Subcutaneous adipose tissue (tissue), 4 donors: ENCODE results near the gene POPDC2. TPM values are rescaled to one million over a fixed set of nuclear protein-coding genes. Genes with fewer than 3 reads are reported as not detected.

Source experiments
- total RNA-seq, 4 donors: library from RNA; depleted of rRNA; stranded (reverse); fragments of >200 nt; gene quantifications; one replicate each; pipeline ENCODE4 v1.1.0, GENCODE V29; 2016
- TF ChIP-seq, protein P1 (sequence below): fragments of 450-650 bp; IDR thresholded peaks from one replicate; pipeline ENCODE4 v1.5.1; 2016; ENCODE audit warnings: low read depth, mild to moderate bottlenecking, control low read depth, antibody characterized with exemption, moderate library complexity

POPDC2 gene
- total RNA-seq, 4 donors from 2014 or later = 1.3 to 2.9 (median 1.8) TPM

DNA sequence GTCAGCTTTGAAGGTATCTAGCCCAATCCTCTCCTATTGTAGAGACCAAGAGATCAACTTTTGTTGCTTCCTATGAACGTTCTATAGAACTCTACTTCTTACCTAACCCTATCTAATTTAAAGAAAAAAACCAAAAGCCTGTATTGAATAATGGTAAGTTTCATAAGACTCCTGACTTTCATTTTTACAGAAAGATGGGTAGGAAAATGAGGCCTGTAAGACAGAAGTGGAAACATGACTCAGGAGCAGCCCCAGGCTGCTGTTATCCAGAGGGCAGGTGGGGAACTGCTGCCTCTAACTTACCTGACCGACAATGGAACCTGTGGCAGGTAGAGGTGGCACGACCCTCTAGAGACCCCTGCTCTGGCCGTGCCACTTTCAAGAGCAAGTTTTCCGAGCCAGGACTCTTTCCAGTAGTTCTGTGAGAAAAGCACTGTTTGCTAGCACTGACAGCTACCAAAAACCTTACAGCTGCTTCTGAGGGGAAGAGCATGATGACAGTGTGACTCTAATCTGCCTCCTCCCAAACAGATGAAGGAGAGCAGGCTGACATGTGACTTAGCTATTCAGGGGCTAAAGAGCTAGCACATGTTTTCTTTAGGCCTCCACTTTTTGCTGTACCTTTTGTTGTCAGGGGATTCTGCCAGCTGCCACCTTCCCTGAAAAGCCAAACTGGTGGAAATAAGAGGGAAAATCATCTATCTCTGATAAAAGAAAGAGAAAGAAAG lies 17.5 kb downstream of the POPDC2 start:
- TF ChIP-seq, protein P1, sequence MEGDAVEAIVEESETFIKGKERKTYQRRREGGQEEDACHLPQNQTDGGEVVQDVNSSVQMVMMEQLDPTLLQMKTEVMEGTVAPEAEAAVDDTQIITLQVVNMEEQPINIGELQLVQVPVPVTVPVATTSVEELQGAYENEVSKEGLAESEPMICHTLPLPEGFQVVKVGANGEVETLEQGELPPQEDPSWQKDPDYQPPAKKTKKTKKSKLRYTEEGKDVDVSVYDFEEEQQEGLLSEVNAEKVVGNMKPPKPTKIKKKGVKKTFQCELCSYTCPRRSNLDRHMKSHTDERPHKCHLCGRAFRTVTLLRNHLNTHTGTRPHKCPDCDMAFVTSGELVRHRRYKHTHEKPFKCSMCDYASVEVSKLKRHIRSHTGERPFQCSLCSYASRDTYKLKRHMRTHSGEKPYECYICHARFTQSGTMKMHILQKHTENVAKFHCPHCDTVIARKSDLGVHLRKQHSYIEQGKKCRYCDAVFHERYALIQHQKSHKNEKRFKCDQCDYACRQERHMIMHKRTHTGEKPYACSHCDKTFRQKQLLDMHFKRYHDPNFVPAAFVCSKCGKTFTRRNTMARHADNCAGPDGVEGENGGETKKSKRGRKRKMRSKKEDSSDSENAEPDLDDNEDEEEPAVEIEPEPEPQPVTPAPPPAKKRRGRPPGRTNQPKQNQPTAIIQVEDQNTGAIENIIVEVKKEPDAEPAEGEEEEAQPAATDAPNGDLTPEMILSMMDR = no peak

DNA sequence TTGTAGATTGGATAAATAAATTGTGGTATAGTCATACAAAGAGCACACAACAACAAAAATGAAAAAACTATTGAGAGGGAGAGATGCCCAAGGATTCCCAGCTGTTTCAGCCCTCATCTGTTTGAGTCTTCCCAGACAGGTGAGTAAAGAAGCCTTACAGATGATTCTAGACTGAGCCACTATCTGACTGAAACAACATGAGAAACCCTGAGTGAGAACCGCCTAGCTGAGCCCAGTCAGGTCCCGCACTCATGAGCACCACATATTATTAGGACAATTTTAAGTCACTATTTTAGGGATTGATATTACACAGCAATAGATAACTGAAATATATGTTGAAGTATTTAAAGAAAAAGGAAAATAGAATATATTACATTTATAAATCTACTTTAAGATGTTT lies 19.0 kb downstream of the POPDC2 start:
- TF ChIP-seq, protein P1 = no peak

DNA sequence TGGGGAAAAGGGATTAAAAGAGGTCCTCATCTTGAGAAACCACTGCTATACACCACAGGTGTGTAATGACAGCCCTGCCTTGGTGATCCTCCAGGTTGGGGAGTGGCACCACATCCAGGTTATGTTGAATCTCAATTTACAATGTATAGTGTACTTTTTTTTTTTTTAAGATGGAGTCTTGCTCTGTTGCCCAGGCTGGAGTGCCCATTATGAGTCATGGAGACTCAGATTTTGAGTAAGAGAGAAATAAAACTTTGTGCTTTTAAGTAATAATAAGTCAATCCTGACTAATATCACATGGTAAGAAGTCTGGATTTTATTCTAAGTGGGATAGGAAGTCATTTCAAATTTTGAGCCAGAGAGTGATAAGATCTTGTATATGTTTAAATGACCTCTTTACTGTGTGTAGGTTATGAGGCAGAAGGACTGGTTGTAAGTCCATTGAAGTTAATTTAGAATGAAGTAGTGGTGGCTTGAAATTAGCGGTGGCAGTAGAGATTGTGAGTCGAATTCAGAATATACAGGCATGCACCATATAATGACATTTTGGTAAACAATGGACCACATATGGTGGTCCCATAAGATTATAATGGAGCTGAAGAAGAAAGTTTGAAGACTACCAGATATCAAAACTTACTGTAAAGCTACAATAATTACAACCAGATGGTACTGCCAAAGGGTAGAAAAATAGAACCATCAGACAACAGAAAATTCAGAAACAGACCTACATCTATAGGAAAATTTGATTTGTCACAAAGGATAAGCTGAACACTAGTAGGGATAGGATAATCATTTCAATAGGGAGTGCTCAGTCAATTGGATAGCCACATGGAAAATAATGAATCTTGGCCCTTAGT lies 20.7 kb downstream of the POPDC2 start:
- TF ChIP-seq, protein P1 = no peak

DNA sequence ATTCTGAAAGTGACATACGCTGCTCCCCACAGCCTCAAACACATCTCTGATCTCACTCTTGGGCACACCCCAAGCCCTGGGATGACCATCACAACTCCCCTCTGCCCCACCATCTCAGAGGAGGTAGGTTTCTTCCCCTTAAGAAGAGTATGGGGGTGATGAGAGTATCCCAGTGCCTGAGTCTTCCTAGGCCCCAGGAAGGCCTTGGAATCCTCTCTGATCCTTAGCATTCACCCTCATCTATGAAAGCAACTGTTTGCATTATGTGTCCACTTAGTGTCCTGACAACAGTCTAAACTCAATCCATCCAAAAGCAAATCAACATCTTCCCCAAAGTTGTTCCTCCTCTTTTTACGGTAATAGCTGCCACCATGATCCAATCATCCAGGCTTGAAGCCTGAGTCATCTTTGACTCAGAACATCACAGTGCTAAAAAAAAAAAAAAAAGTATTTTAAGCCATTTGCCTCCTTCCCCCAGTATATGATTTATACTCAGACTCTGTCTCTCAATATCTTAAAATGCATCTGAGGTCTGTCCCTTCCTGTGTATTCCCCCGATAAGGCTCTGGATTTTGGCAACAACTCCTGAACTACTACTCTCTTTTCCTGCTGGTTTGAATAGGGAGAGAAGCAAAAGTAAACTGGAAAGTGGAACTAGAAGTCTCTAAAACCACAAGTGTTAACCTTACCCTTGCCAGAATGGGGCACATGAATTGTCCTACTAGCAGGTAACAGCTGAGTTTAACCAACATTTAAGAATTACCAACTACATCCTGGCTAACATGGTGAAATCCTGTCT lies 22.5 kb downstream of the POPDC2 start:
- TF ChIP-seq, protein P1 = no peak

DNA sequence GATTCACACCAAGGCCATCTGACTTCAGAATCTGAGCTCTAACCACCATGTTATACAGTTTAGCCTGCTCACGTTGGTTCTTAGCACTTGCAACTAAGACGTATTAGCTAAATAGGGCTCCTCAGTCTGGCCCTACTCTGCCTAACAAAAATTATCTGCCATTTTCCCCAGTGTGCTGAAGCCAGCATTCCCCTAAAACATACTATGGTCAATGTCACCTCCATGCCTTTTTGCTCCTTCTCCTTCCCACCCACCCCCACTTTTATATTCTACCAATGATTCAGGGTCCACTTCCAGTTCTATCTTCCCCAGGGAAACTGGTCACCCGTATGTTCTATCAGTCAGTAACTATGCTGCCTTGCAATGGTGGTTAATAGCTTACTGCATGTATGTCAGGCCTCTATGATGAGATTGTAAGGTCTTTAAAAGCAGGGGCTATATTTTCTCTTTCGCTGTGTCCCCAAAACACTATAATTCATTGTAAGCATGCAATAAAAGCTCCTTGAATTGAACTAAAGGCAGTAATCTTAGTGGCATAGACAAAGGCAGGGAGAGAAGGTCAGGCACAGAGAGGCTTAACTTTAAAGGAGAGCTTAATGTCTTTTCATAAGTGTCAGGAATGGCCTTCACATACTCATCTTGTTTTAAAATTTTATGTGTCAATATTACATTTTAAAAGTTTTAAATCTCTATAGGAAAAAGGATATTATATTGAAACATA lies 23.3 kb downstream of the POPDC2 start:
- TF ChIP-seq, protein P1 = no peak

DNA sequence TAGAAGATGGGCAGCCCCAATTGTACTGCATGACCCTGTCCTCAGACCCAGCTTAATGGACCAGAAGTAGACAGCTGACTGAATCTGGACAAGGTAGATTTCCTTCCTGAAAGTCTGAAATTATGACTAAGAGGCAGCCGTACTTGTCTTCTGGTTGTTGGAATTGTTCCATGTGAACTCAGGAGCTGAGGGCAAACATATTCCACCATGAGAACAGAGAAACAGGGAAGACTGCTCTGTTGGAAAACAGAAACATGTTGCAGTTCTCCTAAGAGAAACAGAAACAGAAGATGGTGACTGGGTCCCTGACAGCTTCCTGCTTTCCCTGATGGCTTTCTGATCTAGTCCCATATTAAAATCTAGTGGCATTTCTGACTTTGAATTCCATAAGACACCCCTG lies 24.1 kb downstream of the POPDC2 start:
- TF ChIP-seq, protein P1 = no peak
